ENCODE data around the gene NR3C2. TPM values are rescaled to one million over a fixed set of nuclear protein-coding genes. Genes with fewer than 3 reads are reported as not detected.

NR3C2 gene
- total and polyA plus RNA-seq, 12 donors: 2.2 to 28.6 (median 23.3) TPM

DNA sequence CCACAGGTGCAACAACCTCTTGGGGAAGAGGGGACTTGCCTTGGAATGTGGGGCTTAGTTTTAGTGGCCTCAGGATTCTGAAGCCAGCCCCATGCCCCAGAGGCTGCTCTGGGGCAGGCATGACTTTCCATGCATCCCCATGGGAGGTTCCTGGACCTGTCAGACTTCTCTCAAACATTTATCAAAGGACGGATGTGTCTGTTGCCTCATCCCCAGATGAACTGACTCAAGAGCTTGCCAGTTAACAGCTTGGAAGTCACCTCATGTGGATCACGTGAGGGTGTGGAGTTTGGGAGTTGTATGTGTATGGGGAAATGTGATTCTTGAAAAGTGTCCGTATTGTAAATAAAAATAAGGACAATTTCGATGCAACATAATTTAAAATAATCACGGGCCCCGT, 368.9 kb downstream of the NR3C2 start:
- H3K36me3 ChIP-seq: peaks cover 0 to 64% (median 15%) of the 10 kb centered on the region in 9 donors
- DNase-seq (no peak), ATAC-seq (no peak)
- H3K27me3 ChIP-seq: no peaks in the 10 kb centered on the region
- WGBS, 2 donors: 79 to 84% methylated on average over 6 of the region's 6 CpGs
- peaks cover 0 to 27% (median 4%) of the 10 kb centered on the region in 11 donors for H3K9me3 ChIP-seq
- H3K27ac ChIP-seq: peak overlapping the region in 1 of 10 donors; percentile 7
- H3K4me1 ChIP-seq: peaks cover 3 to 49% (median 35%) of the 10 kb centered on the region in 9 donors
- H3K4me3 ChIP-seq: no peak overlapping the region
- TF ChIP-seq, protein P1, sequence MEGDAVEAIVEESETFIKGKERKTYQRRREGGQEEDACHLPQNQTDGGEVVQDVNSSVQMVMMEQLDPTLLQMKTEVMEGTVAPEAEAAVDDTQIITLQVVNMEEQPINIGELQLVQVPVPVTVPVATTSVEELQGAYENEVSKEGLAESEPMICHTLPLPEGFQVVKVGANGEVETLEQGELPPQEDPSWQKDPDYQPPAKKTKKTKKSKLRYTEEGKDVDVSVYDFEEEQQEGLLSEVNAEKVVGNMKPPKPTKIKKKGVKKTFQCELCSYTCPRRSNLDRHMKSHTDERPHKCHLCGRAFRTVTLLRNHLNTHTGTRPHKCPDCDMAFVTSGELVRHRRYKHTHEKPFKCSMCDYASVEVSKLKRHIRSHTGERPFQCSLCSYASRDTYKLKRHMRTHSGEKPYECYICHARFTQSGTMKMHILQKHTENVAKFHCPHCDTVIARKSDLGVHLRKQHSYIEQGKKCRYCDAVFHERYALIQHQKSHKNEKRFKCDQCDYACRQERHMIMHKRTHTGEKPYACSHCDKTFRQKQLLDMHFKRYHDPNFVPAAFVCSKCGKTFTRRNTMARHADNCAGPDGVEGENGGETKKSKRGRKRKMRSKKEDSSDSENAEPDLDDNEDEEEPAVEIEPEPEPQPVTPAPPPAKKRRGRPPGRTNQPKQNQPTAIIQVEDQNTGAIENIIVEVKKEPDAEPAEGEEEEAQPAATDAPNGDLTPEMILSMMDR (IDR thresholded peaks at IDR 0.05): no peak
- intact Hi-C loops (cut with DNase I): no loop called here

DNA sequence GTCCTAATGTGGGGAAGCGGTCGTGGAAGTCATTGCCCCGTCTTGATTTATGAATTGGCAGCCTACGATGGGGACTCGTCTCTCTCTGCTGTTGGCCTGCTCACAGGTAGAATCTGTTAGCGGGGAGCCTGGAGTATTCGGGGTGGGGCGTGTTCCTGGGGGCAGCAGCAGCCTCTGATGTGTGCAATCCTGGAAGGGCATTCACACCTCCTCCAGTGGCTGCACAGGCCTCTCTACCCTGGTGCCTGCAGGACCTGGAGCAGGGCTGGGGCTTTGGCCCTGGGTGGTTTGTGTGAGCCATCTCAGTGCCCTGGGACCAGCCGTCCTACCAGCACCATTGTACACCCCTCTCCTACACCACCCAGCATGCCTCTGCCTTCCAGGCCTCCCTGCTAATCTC, 369.4 kb downstream of the NR3C2 start:
- H3K9me3 ChIP-seq: peaks cover 0 to 27% (median 4%) of the 10 kb centered on the region in 11 donors
- intact Hi-C loops (cut with DNase I): no loop called here
- peak in 1 of 8 donors; percentile 4 for ATAC-seq
- no peaks in the 10 kb centered on the region for H3K27me3 ChIP-seq
- H3K36me3 ChIP-seq: peaks cover 0 to 58% (median 15%) of the 10 kb centered on the region in 9 donors
- no peak for DNase-seq
- H3K4me3 ChIP-seq: no peak overlapping the region
- WGBS, 2 donors: 96 to 97% methylated on average over 9 of the region's 9 CpGs
- no peak overlapping the region for H3K27ac ChIP-seq
- peaks cover 3 to 53% (median 37%) of the 10 kb centered on the region in 9 donors for H3K4me1 ChIP-seq
- TF ChIP-seq, protein P1 (IDR thresholded peaks at IDR 0.05): no peak

DNA sequence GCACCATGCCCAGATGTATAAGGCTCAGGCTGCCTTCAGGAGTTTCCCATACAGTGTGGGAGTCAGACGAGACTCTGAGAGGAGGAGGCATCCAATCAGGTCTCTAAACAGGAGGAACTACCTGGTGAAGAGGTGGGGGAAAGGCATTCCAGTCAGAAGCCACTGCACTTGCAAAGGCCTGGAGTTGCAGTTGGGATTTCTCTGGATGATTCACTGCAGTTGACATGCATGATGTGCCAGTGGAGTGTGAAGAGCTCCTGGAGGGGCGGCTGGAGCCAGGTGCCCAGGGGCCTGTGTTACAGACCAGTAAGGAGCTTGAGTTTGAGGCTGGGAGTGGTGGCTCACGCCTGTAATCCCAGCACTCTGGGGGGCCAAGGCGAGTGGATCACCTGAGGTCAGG, 371.2 kb downstream of the NR3C2 start:
- ATAC-seq (no peak), DNase-seq (no peak)
- peaks cover 0 to 22% (median 4%) of the 10 kb centered on the region in 11 donors for H3K9me3 ChIP-seq
- 82 to 85% methylated on average over 4 of the region's 4 CpGs for WGBS, 2 donors
- no peak overlapping the region for H3K27ac ChIP-seq
- H3K27me3 ChIP-seq: no peaks in the 10 kb centered on the region
- intact Hi-C loops (cut with DNase I): no loop called here
- peaks cover 0 to 49% (median 11%) of the 10 kb centered on the region in 9 donors for H3K36me3 ChIP-seq
- TF ChIP-seq, protein P1 (IDR thresholded peaks at IDR 0.05): no peak
- peaks cover 8 to 63% (median 48%) of the 10 kb centered on the region in 9 donors for H3K4me1 ChIP-seq
- H3K4me3 ChIP-seq: no peak overlapping the region

DNA sequence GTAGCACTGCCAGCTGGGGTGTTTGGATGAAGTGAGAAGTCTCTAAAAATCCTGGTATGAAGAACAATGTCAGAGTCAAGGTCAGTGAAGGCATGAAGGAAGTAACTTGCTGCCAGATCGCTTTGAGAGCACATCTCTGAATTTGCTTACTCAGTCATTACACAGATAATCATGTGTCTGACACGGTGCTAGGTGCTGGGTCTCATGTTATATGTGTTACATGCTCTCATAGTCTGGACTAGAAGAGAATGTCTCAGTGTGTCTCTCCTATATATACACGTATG, 372.4 kb downstream of the NR3C2 start:
- Histone ChIP-seq H3K4me1 (peaks cover 8 to 63% (median 48%) of the 10 kb centered on the region in 9 donors), H3K9me3 (peaks cover 0 to 12% (median 2%) of the 10 kb centered on the region in 11 donors), H3K27ac (peak overlapping the region in 5 of 10 donors; percentile 36 to 65 (median 39)), H3K36me3 (peaks cover 0 to 48% (median 11%) of the 10 kb centered on the region in 9 donors), H3K4me3 (no peak overlapping the region), H3K27me3 (no peaks in the 10 kb centered on the region)
- WGBS, 2 donors: 26 to 33% methylated on average over 3 of the region's 3 CpGs
- intact Hi-C loops (cut with DNase I): no loop called here
- DNase-seq (no peak), ATAC-seq (peak in 4 of 8 donors; percentile 7 to 31 (median 14))
- TF ChIP-seq, protein P1 (IDR thresholded peaks at IDR 0.05): no peak

Data from heart right ventricle (tissue), 16 donors.